Hematopoietic multipotent progenitor cell treated with erythropoietin and hydrocortisone succinate and interleukin-3 and kit ligand, for 15 days (in vitro differentiated cells): ENCODE data around the gene GRK1.
"Not testable (repeated sequence)": the region's sequence is repeated elsewhere in the genome, so short reads cannot be mapped to it uniquely, and the experiment has no call there.

ENCODE experiments used
- DNase-seq: peaks from one replicate; pipeline ENCODE4 v3.0.0-alpha.2; 2015; ENCODE audit warnings: low spot score

Gene GRK1

GRCh38 chr13:113666951-113667701 lies at the start of gene GRK1:
Gene GRK1 (plus strand): TSS chr13:113667219. CDS start chr13:113667387, 168 bp downstream.
- DNase-seq = no peak

- DNase-seq = no peak
Measured at GRCh38 chr13:113617961-113618360, 49.1 kb upstream of the GRK1 start.

GRCh38 chr13:113618455-113618854 lies 48.6 kb upstream of the GRK1 start:
- no peak for DNase-seq

GRCh38 chr13:113620036-113620796 lies 46.8 kb upstream of the GRK1 start:
- no peak for DNase-seq

GRCh38 chr13:113621046-113621445 lies 46.0 kb upstream of the GRK1 start:
- DNase-seq = no peak

GRCh38 chr13:113621498-113621897 lies 45.5 kb upstream of the GRK1 start:
- not testable (repeated sequence) for DNase-seq

- DNase-seq = not testable (repeated sequence)
Measured at GRCh38 chr13:113621986-113622550, 45.0 kb upstream of the GRK1 start.

GRCh38 chr13:113622791-113623490 lies 44.1 kb upstream of the GRK1 start:
- DNase-seq = no peak

- DNase-seq = no peak
Measured at GRCh38 chr13:113623491-113624234, 43.4 kb upstream of the GRK1 start.

GRCh38 chr13:113624235-113624587 lies 42.8 kb upstream of the GRK1 start:
- no peak for DNase-seq

- DNase-seq = not testable (repeated sequence)
Measured at GRCh38 chr13:113624640-113625304, 42.2 kb upstream of the GRK1 start.

GRCh38 chr13:113625965-113626721 lies 40.9 kb upstream of the GRK1 start:
- no peak for DNase-seq

- no peak for DNase-seq
Measured at GRCh38 chr13:113627136-113627535, 39.9 kb upstream of the GRK1 start.

- no peak for DNase-seq
Measured at GRCh38 chr13:113628291-113629270, 38.4 kb upstream of the GRK1 start.

GRCh38 chr13:113629866-113630265 lies 37.2 kb upstream of the GRK1 start:
- DNase-seq = no peak

GRCh38 chr13:113630296-113630695 lies 36.7 kb upstream of the GRK1 start:
- no peak for DNase-seq

GRCh38 chr13:113630804-113631203 lies 36.2 kb upstream of the GRK1 start:
- no peak for DNase-seq

GRCh38 chr13:113631341-113632095 lies 35.5 kb upstream of the GRK1 start:
- no peak for DNase-seq
